NCI-H2107 (cell line): Measurements from ENCODE around the gene ACD.
A peak's percentile ranks its signal among the peaks of the same experiment; 100 is the strongest.
"Not testable (repeated sequence)": the region's sequence is repeated elsewhere in the genome, so short reads cannot be mapped to it uniquely, and the experiment has no call there.

Source experiments
- DNase-seq: peaks from one replicate; lab custom pipeline; 2025; lab: John Stamatoyannopoulos, UW

ACD gene

DNA sequence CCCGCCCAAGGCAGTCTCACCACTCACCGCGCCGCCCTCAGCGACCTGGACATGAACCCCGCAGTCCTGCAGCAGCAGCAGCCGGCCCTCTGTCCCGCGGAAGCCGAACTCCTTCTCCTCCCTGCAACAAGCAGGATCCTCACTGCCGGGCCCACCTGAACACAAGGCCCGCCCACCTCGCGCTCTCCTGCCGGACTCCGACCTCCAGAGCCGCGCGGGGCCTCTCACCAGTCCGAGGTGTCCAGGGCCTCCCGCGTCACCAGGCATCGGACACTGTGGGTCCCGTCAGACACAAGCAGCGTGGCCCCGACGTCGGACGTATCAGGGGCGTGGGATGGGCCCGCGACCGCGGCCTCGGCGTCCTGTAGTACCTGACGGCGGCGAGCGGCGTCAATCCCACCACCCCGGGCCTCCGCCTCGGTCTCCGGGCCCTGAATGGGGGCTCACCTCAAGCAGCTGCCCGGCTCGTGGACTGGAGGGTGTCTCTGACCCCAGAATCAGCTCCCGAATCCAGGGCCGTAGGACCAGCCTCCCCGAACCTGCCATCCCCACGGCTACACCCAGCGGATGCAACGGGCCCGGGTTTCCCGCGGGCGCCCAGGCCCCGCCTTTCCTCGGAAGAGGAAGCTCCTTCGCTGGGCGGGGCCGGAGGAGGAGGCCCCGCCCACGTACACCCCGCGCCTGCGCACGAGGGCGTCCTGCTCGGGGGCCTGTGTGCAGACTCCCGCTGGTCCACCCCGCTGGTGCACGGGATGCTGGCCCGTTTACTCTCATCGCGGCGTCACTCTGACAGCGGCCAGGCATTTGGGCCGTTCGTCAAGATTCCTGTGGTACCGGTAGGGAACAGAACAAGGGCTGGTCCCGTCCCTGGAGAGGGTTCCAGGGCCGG lies at the start of gene ACD:
TSS of gene ACD (minus strand) at position 586 of the 889 bp plus-strand sequence. CDS start at position 546, 40 bp downstream.
- DNase-seq, result peak; percentile 89

DNA sequence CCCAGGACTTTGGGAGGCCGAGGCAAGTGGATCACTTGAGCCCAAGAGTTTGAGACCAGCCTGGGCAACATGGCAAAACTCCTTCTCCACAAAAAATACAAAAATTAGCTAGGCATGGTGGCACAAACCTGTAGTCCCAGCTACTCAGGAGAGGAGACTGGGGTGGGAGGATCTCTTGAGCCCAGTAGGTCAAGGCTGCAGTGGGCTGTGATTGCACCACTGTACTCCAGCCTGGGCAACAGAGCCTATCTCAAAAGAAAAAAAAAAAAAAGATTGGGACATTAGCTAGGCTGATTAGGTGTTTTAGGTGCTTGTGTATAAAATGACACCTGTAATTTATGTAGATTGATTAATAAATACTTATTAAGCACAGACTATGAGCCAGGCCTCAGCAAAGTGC lies 49.0 kb upstream of the ACD start:
- no peak for DNase-seq

DNA sequence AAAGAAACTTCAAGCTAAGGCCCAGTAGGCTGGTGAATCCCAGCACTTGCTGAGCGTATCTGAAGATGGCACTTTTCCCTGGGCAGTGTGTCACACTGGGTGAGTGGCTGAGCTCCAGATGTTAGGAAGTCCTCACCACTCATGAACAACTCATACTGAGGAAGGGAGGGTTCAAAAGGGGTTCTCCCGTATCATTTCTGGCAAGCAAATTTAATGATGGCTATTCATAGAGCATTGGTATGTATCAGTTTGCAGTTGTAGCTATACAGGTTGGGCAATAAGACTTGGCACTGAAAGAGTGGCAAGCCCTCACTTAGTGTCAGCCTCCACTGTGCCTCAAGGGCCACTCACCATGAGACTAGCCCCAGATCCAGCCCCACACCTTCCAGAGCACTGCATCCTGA lies 48.3 kb upstream of the ACD start:
- DNase-seq, result no peak

DNA sequence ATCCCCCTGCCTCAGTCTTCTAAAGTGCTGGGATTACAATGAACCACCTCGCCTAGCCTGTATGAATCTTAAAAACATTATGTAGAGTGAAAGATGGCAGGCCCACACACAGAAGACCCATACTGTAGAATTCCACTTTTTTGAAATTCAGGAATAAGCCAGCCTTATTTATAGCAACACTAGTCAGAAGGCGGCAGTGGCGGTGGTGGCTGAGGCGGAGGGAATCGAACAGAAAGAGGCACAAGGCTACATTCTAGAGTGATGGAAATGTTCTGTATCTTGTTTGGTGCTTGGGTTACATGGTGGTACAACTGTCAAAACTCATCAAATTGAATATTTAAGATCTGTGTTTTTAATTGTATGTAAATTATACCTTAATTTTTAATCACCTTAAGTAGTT lies 47.7 kb upstream of the ACD start:
- no peak for DNase-seq

GRCh38 chr16:67707210-67707609 lies 47.1 kb upstream of the ACD start:
- no peak for DNase-seq

- no peak for DNase-seq
These were observed 44.0 kb upstream of the ACD start for GRCh38 chr16:67704110-67704509.

- DNase-seq, result no peak
These were observed 43.6 kb upstream of the ACD start for GRCh38 chr16:67703626-67704025.

- no peak for DNase-seq
These were observed 42.1 kb upstream of the ACD start for GRCh38 chr16:67702130-67702529.

DNA sequence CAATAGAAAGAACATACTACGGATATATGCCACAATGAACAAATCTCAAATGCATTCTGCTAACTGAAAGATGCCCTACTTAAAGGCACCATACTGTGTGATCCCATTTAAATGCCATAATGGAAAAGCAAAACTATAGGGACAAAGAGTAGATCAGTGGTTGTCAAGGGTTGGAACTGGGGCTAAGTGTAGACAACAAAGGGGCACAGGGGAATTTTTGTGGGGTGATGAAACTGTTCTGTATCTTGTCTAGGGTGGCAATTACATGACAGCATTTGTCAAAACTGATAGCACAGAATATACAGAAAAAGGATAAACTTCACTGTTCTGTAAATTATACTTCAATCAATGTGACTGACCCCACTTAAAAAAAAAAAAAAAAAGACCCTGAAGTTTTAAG lies 41.4 kb upstream of the ACD start:
- DNase-seq, result no peak

GRCh38 chr16:67699265-67699664 lies 39.2 kb upstream of the ACD start:
- no peak for DNase-seq

GRCh38 chr16:67697422-67698185 lies 37.5 kb upstream of the ACD start:
- no peak for DNase-seq

DNA sequence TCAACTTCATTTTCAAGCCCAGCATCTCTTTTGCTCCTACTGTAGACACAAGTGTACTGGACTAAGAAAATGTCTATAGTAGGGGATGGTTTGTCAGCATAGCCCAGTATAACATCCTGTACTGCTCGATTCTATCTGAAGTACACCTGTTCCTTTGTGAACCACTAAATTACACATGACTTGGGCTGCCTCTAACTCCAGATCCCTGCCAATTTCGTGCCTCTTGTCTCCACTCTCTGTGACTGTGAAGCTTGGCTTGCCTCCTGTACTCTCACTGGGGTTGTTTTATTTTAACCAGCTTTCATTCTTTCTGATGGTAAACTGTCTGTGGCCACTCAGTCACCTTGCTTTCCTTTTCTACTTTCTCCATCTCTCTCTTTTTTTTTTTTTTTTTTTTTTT lies 34.6 kb upstream of the ACD start:
- DNase-seq, result no peak

DNA sequence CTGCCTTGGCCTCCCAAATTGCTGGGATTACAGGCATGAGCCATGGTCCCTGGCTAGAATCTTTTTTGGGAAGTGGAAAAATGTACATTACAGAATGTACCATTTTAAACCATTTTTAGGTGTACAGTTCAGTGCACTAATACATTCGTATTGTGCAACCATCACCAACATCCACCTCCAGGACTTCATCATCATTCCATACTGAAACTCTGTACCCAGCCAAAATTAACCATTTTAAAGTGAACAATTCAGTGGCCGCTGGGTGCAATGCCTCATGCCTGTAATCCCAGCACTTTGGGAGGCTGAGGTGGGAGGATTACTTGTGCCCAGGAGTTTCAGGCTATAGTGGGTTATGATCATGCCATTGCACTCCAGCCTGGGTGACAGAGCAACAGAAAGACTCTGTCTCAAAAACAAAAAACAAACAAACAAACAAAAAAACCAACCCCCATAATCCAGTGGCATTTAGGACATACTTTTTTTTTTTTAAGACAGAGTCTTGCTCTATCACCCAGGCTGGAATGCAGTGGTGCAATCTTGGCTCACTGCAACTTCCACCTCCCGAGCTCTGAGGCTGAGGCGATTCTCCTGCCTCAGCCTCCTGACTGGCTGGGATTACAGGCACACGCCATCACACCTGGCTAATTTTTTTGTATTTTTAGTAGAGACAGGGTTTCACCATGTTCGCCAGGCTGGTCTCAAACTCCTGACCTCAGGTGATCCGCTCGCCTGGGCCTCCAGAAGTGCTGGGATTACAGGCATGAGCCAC lies 33.6 kb upstream of the ACD start:
- DNase-seq, result not testable (repeated sequence)

- DNase-seq, result no peak
These were observed 25.5 kb upstream of the ACD start for GRCh38 chr16:67685388-67686112.

DNA sequence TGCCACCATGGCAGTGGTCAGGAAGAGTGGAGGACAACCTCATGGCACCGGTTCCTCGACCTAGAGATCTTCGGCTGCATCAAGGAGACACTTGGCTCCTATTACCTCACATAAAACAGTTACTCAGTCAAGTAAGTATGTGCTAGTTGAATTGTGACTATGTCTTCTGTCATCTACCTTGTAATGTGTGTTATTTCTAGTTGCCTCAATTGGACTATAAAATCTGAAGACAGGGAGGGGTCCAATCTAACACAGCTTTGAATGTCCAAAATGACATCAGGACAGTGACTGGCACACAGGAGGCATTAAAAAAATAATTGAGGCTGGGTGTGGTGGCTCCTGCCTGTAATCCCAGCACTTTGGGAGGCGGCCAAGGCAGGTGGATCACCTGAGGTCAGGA lies 23.7 kb upstream of the ACD start:
- DNase-seq, result no peak

GRCh38 chr16:67679935-67680897 lies 20.2 kb upstream of the ACD start:
- no peak for DNase-seq

DNA sequence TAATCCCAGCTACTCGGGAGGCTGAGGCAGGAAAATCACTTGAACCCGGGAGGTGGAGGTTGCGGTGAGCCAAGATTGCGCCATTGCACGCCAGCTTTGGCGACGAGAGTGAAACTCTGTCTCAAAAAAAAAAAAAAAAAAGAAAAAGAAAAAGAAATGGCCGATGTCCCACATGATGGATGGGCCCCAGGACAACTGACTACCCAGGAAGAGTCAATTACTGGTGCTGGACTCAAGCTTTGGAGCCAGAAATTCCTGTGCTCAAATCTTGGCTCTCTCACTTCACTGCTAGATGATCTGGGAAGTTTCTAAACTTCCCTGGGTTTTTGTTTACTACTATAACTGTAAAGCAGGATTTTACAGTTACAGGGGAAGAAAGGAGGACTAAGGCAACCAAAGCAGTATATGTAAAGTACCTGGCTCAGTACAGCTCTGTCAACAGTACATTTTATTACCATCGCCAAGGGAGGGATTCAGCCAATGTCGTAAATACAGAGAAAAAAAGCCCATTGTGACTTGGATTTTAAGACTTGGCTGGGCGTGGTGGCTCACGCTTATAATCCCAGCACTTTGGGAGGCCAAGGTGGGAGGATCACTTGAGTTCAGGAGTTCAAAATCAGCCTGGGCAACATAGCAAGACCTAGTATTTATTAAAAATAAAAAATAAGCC lies 18.4 kb upstream of the ACD start:
- no peak for DNase-seq

DNA sequence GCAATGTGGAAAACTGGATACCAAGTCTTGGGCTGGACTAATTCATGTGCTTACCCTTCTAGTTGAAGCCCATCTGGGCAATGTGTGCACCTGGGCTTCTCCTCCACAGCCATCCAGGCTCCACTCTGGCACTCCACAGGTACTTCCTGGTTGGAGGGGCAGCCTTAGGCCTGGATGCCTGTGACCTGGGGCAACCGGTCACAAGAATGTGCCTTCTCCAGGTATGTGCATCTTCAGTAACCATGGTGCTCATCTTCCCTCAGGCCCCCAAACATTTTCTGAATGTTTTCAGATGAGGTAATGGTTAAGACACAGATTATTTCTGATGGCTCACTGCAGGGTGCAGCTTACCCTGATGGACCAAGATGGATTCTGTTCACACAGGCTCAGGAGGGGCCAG lies 17.7 kb upstream of the ACD start:
- DNase-seq, result no peak

GRCh38 chr16:67676939-67677338 lies 16.9 kb upstream of the ACD start:
- DNase-seq, result no peak

DNA sequence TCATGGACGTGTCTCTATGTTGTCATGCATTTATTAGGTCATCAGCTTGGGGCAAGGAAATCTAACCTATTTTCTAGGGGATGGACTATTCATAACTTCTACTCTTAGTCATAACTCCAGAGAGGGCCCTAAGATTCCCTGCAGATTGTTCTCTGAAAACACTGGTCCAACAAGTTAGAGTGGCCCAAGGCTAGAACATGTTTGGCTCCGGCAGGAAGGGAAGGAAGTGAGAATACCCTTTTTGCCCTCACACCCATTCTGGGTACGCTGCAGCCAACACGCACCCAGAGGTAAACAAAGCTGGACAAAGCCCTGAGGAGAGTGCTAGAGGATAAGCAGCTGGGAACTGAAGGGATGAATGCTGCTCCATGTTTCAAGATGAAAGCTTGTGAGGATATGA lies 16.5 kb upstream of the ACD start:
- DNase-seq, result no peak
